Pericardium fibroblast (primary cell): ENCODE data around the gene CENPI. TPM values are rescaled to one million over a fixed set of nuclear protein-coding genes. Genes with fewer than 3 reads are reported as not detected.

Source experiments
- total RNA-seq: library from RNA; depleted of rRNA; stranded (reverse); fragments of >200 nt; gene quantifications from 2 replicates; pipeline ENCODE4 v1.2.3, GENCODE V29; 2015

The CENPI gene, protein sequence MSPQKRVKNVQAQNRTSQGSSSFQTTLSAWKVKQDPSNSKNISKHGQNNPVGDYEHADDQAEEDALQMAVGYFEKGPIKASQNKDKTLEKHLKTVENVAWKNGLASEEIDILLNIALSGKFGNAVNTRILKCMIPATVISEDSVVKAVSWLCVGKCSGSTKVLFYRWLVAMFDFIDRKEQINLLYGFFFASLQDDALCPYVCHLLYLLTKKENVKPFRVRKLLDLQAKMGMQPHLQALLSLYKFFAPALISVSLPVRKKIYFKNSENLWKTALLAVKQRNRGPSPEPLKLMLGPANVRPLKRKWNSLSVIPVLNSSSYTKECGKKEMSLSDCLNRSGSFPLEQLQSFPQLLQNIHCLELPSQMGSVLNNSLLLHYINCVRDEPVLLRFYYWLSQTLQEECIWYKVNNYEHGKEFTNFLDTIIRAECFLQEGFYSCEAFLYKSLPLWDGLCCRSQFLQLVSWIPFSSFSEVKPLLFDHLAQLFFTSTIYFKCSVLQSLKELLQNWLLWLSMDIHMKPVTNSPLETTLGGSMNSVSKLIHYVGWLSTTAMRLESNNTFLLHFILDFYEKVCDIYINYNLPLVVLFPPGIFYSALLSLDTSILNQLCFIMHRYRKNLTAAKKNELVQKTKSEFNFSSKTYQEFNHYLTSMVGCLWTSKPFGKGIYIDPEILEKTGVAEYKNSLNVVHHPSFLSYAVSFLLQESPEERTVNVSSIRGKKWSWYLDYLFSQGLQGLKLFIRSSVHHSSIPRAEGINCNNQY
- total RNA-seq = 1.9 and 2.2 TPM in 2 replicates

DNA sequence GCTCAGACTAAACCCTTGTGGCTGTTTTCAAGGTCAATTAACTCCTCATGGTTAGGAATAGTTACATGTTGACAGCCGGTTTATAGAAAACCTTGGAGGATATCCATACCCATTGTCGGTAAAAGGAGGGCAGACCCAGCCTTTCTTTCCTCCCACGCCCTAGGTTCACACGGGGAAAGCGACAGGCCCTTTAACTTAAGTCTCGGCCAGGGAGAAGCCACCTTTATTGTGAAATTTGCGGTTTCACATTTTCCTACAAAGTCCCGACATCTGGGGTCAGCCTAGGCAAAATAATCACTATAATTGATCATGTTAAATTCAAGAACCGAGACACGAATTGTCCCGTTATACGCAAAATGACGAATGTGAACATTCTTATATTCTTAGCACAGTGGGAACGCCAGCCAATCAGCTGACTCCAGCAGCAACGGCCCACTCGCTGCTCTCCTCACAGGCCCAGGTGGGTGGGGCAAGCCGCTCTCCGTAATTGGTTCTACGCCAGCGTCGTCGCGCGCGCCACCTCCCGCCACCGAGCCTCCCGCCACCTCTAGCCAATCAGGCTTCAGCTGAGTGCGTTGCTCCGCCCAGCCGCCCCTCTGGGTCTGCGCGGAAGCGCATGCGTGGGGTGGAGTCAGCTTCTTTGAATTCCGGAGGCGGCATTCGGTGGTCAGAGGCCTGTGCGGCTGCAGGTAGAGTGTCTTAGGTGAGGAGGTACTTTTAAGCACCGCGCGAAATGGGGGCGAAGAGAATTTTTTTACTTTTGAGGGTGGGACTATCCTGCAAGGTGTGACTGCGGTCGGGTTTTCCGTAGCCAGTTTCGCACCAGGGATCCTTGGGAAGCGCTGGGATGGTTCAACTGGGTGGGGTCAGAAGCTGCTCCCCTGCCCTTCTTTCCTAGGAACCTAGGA lies at the start of gene CENPI:
Gene CENPI, plus strand, starts transcription at position 659 of the 908 bp plus-strand sequence. CDS start 2,867 bp downstream, outside the sequence.

DNA sequence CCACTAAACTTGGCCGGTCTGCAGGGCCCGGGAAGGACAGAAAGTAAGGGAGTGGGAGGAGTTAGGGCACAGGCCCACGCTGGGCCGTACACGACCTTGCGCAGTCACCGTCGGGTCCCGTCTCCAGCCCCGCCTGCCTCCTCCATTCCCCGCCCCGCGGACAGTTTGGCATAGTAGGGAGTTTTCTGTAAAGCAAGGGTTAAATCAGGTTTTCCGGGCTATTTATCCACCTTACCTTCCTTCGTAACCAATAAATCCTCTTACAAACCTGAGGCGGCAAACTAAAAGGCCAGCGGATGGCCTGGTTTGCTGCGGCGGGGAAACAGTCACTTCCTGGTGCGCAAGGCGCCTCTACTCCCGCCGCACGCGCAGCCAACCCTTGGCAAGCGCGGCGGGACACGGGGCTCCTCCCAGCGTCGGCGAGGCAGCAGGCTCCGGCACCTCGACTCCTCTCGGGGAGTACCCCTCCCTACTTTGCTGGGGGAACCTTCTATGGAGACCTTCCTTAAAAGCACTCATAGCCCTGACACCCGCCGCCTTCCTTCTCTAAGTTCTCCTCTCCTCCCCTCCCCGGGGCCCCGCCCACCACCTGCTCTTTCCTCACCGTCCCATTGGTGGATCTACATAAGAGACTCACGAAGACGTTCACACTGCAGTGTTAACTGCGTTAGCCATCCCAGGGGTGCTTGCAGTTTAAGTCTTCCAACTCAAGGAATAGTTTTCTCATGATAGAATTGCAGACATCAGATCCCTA lies 46.3 kb upstream of the CENPI start, which contains the start of gene TRMT2B:
Gene TRMT2B, minus strand, starts transcription at position 563 of the 754 bp plus-strand sequence. CDS start 9,822 bp downstream, outside the sequence.

DNA sequence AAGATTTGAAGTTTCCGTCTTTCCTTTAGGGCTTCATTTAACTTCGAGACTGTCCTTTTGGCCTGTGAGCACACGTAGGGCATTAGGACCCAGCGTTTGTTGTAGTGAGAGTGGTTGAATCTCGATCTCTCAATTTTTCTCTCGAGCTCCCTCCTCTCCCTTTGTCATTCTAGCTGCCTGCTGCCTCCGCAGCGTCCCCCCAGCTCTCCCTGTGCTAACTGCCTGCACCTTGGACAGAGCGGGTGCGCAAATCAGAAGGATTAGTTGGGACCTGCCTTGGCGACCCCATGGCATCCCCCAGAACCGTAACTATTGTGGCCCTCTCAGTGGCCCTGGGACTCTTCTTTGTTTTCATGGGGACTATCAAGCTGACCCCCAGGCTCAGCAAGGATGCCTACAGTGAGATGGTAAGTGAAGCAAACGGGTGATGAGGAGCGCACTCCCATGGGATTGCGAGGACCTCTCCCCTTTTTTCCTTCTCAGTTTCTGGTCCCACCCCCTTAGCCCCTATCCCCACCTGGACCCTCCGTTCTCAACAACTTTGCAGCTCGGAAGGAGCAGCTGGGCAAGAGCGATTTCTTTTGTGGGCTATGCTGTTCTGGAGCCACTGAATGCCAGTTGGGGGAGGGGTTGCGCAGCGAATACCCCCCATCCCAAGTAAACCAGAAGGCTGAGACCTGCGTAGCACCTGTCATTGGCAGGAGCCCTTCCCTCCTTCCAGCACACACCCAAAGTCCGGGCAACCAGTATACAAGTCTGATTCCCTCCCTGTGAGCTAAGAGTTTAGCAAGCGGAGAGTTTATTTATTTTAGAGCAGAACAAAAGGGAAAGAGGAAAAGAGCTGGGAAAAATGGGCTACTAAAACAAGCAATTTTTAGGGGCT lies 19.0 kb upstream of the CENPI start, which contains the start of gene TMEM35A:
Gene TMEM35A, plus strand, starts transcription at position 164 of the 883 bp plus-strand sequence. Its CDS starts 124 bp downstream, at position 288.

Other genes with a start within 250 kb of the CENPI start
- gene NOX1, start 223.8 kb upstream of the CENPI start, total RNA-seq = 0.47 TPM in 1 of 2 replicates, not detected in the other
- 2.0 TPM in 1 of 2 replicates, not detected in the other for gene XKRX, start 169.3 kb upstream of the CENPI start, total RNA-seq
- gene ARL13A, start 128.5 kb upstream of the CENPI start, total RNA-seq = not detected in 2 replicates
- gene TRMT2B, start 46.1 kb upstream of the CENPI start, total RNA-seq = 3.3 and 6.2 TPM in 2 replicates
- gene TMEM35A, start 19.3 kb upstream of the CENPI start, total RNA-seq = 0.47 and 4.4 TPM in 2 replicates
- 0.35 and 0.94 TPM in 2 replicates for gene DRP2, start 121.6 kb downstream of the CENPI start, total RNA-seq
- gene TAF7L, start 193.1 kb downstream of the CENPI start, total RNA-seq = not detected in 2 replicates